C4-2B (cell line): ENCODE data around the gene AURKAIP1.

Source experiments
- CTCF ChIP-seq: fragments of 450-650 bp; conservative IDR thresholded peaks from 2 replicates; pipeline ENCODE4 v1.5.1; 2017; ENCODE audit warnings: mild to moderate bottlenecking
- ZFX ChIP-seq: fragments of 450-650 bp; IDR thresholded peaks from 2 replicates; pipeline ENCODE4 v1.6.1; 2017

- TF ChIP-seq CTCF (no peak), ZFX (peak; percentile 80; the same call in 1 of the 2 replicates)
Measured at GRCh38 chr1:1374929-1375662, at the start of gene AURKAIP1.
